Caco-2 (cell line): ENCODE measurements around the gene MYH15. TPM values are rescaled to one million over a fixed set of nuclear protein-coding genes. Genes with fewer than 3 reads are reported as not detected.

Source experiments
- BruUV-seq: library from RNA; stranded (reverse); fragments of 400-500 nt; replicated peaks from 2 replicates; lab custom pipeline; 2021; lab: Mats Ljungman, UMichigan
- CTCF ChIA-PET: fragments of 300-600 bp; sonication (Branson Sonifier 250); formaldehyde crosslinking; loops from one replicate; lab custom pipeline; 2022; ENCODE audit warnings: antibody characterized with exemption; lab: Charles Lee
- POLR2A ChIA-PET: fragments of 300-600 bp; sonication (Branson Sonifier 250); formaldehyde crosslinking; loops from one replicate; lab custom pipeline; 2022; ENCODE audit warnings: antibody characterized with exemption; lab: Charles Lee
- DNase-seq, 2 experiments: peaks; one replicate each; pipeline versions ENCODE4 v3.0.0 to v3.0.0-alpha.2; 2020 to 2022
- H3K27me3 ChIP-seq: replicated peaks from 2 replicates; pipeline ENCODE4 v1.6.0; 2011; ENCODE audit warnings: low read length; ENCODE audit not compliant: control insufficient read depth, insufficient read depth
- H3K36me3 ChIP-seq: 2 replicates; pipeline ENCODE4 v1.5.1; 2011; ENCODE audit warnings: low read length; ENCODE audit not compliant: control insufficient read depth, insufficient read depth
- H3K4me1 ChIP-seq: fragments of 250-450 bp; sonication (Bioruptor Pico); 2 replicates; pipeline ENCODE4 v1.5.1; 2020; ENCODE audit warnings: mild to moderate bottlenecking
- H3K4me3 ChIP-seq: 2 replicates; pipeline ENCODE4 v1.5.1; 2011; ENCODE audit warnings: low read depth, mild to moderate bottlenecking, control low read depth, low read length
- H3K9me3 ChIP-seq: fragments of 250-450 bp; sonication (Bioruptor Pico); 2 replicates; pipeline ENCODE4 v1.5.1; 2020; ENCODE audit warnings: mild to moderate bottlenecking, moderate library complexity
- H3K27ac Mint-ChIP-seq: one replicate; pipeline ENCODE4 v1.8.0; 2022; ENCODE audit warnings: mixed read lengths; ENCODE audit not compliant: unreplicated experiment
- H3K27me3 Mint-ChIP-seq: one replicate; pipeline ENCODE4 v1.8.0; 2022; ENCODE audit warnings: mixed read lengths; ENCODE audit not compliant: insufficient read depth, unreplicated experiment
- H3K36me3 Mint-ChIP-seq: one replicate; pipeline ENCODE4 v1.8.0; 2022; ENCODE audit warnings: mild to moderate bottlenecking, mixed read lengths; ENCODE audit not compliant: insufficient read depth, unreplicated experiment
- H3K4me1 Mint-ChIP-seq: one replicate; pipeline ENCODE4 v1.8.0; 2022; ENCODE audit warnings: low read depth, mixed read lengths; ENCODE audit not compliant: unreplicated experiment
- H3K4me3 Mint-ChIP-seq: one replicate; pipeline ENCODE4 v1.8.0; 2022; ENCODE audit warnings: mild to moderate bottlenecking, moderate library complexity, mixed read lengths; ENCODE audit not compliant: unreplicated experiment
- H3K9me3 Mint-ChIP-seq: one replicate; pipeline ENCODE4 v1.8.0; 2022; ENCODE audit warnings: mixed read lengths; ENCODE audit not compliant: unreplicated experiment
- intact Hi-C: fragments of 100-400 bp; cut with micrococcal nuclease; formaldehyde crosslinking; loops from one replicate; pipeline ENCODE4 v1.10.0; 2022; ENCODE audit not compliant: unreplicated experiment
- total RNA-seq: library from RNA; stranded (reverse); gene quantifications from 2 replicates; pipeline ENCODE4 v1.2.3, GENCODE V29; 2022
- TF ChIP-seq, protein P1 (sequence below), 2 experiments: fragments of 200-600 bp in 1 of 2; IDR thresholded peaks; 1 replicate in 1 of 2; 2 replicates in 1 of 2; pipeline versions ENCODE4 v1.5.1 to v1.8.0; 2011 to 2022; ENCODE audit warnings: antibody characterized with exemption in 1 of 2, control low read depth in 1 of 2, inconsistent platforms in 1 of 2, low read depth in 1 of 2, low read length in 1 of 2, mild to moderate bottlenecking in 1 of 2, moderate library complexity in 1 of 2; ENCODE audit not compliant: insufficient read depth in 1 of 2, severe bottlenecking in 1 of 2, unreplicated experiment in 1 of 2

MYH15 gene
- total RNA-seq, 1 experiment from 2014 or later: 0.25 TPM

DNA sequence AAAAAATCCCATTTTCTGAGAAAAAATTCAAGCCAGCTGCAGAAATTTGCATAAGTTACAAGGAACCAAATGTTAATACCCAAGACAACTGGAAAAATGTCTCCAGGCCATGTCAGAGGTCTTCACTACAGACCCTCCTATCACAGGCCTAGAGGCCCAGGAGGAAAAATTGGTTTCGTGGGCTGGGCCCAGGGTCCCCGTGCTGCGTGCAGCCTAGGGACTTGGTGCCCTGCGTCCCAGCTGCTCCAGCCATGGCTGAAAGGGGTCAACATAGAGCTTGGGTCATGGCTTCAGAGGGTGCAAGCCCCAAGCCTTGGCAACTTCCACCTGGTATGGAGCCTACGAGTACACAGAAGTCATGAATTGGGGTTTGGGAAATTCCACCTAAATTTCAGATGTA, 78.0 kb downstream of the MYH15 start:
- no peaks in the 10 kb centered on the region for H3K27me3 ChIP-seq
- no peaks in the 10 kb centered on the region for H3K9me3 ChIP-seq
- no TSS peak for BruUV-seq
- intact Hi-C loops: no loop called here
- ChIA-PET POLR2A (no interaction called here), CTCF (no interaction called here)
- no peak for DNase-seq
- Mint-ChIP-seq H3K9me3 (no peaks in the 10 kb centered on the region), H3K27me3 (no peaks in the 10 kb centered on the region), H3K4me1 (no peaks in the 10 kb centered on the region), H3K27ac (no peak overlapping the region), H3K36me3 (no peaks in the 10 kb centered on the region), H3K4me3 (no peak overlapping the region)
- TF ChIP-seq, protein P1, sequence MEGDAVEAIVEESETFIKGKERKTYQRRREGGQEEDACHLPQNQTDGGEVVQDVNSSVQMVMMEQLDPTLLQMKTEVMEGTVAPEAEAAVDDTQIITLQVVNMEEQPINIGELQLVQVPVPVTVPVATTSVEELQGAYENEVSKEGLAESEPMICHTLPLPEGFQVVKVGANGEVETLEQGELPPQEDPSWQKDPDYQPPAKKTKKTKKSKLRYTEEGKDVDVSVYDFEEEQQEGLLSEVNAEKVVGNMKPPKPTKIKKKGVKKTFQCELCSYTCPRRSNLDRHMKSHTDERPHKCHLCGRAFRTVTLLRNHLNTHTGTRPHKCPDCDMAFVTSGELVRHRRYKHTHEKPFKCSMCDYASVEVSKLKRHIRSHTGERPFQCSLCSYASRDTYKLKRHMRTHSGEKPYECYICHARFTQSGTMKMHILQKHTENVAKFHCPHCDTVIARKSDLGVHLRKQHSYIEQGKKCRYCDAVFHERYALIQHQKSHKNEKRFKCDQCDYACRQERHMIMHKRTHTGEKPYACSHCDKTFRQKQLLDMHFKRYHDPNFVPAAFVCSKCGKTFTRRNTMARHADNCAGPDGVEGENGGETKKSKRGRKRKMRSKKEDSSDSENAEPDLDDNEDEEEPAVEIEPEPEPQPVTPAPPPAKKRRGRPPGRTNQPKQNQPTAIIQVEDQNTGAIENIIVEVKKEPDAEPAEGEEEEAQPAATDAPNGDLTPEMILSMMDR (IDR thresholded peaks at IDR 0.05; ENCODE audit: insufficient read depth in 1 of 2, low read depth in 1 of 2, low read length in 1 of 2, severe bottlenecking in 1 of 2, unreplicated experiment in 1 of 2): no peak
- no peak overlapping the region for H3K4me3 ChIP-seq
- H3K36me3 ChIP-seq: no peaks in the 10 kb centered on the region
- H3K4me1 ChIP-seq: no peaks in the 10 kb centered on the region

DNA sequence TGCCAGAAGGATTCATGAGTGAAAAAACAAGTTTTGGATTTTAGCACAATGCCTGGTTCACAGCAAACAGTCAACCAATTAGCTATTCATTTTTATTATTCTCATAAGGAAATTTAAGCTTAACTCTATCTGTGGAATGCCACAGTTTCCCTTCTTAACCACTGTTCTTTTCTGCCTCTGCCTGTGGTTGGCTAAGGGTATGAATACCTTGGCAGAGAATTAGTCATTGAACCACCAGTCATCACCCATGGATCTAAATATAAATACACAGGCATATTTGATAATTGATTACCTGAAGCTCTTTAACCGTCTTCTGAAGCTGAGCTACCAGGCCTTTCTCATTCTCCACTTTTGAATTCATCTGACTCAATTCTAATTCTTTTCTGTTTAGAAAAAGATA, 79.9 kb downstream of the MYH15 start:
- H3K9me3 ChIP-seq: no peaks in the 10 kb centered on the region
- H3K27me3 ChIP-seq: no peaks in the 10 kb centered on the region
- intact Hi-C loops: no loop called here
- CTCF ChIA-PET: no interaction called here
- H3K4me1 ChIP-seq: no peaks in the 10 kb centered on the region; the same call in 1 of the 2 replicates
- no peaks in the 10 kb centered on the region for H3K36me3 Mint-ChIP-seq
- no peaks in the 10 kb centered on the region for H3K27me3 Mint-ChIP-seq
- H3K4me3 ChIP-seq: no peak overlapping the region
- TF ChIP-seq, protein P1 (IDR thresholded peaks at IDR 0.05; ENCODE audit: insufficient read depth in 1 of 2, low read depth in 1 of 2, low read length in 1 of 2, severe bottlenecking in 1 of 2, unreplicated experiment in 1 of 2): no peak
- POLR2A ChIA-PET: no interaction called here
- no peaks in the 10 kb centered on the region for H3K36me3 ChIP-seq
- no peaks in the 10 kb centered on the region for H3K9me3 Mint-ChIP-seq
- H3K4me1 Mint-ChIP-seq: peaks cover 8% of the 10 kb centered on the region
- no peak overlapping the region for H3K27ac Mint-ChIP-seq
- no peak overlapping the region for H3K4me3 Mint-ChIP-seq
- no TSS peak for BruUV-seq
- no peak for DNase-seq

DNA sequence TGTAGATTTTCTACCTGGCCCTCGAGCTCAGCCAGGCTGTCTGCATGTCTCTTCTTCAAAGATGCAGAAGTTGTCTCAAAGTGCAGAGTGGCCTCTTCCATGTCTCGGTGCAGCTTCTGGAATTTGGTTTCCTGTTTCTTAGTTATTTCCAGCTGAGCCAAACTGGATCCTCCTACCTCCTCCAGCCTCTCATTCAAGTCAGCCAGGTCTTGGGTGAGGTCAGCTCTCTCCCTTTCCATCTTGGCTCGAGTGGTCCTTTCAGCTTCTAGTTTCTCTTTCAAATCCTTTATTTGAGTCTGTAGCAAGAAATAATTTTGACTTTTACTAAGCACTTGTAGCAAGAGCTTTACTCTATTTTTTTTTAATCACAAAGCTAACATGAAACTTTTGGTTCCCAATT, 81.8 kb downstream of the MYH15 start:
- no TSS peak for BruUV-seq
- ChIA-PET CTCF (no interaction called here), POLR2A (no interaction called here)

More for the DNA sequence above, 81.8 kb downstream of the MYH15 start:
- Histone ChIP-seq H3K36me3 (no peaks in the 10 kb centered on the region), H3K4me3 (no peak overlapping the region), H3K9me3 (no peaks in the 10 kb centered on the region), H3K4me1 (peaks cover 11% of the 10 kb centered on the region), H3K27me3 (no peaks in the 10 kb centered on the region)
- DNase-seq: no peak
- Mint-ChIP-seq H3K36me3 (no peaks in the 10 kb centered on the region), H3K4me3 (no peak overlapping the region), H3K9me3 (no peaks in the 10 kb centered on the region), H3K27me3 (no peaks in the 10 kb centered on the region), H3K4me1 (peaks cover 18% of the 10 kb centered on the region), H3K27ac (no peak overlapping the region)
- TF ChIP-seq, protein P1 (IDR thresholded peaks at IDR 0.05; ENCODE audit: insufficient read depth in 1 of 2, low read depth in 1 of 2, low read length in 1 of 2, severe bottlenecking in 1 of 2, unreplicated experiment in 1 of 2): no peak
- intact Hi-C loops: no loop called here
